SK-N-SH (cell line): ENCODE results near the gene TXNL4B. TPM values are rescaled to one million over a fixed set of nuclear protein-coding genes. Genes with fewer than 3 reads are reported as not detected.

Source experiments
- CTCF ChIA-PET: fragments of 300-600, 350-600 bp; formaldehyde crosslinking; extraction: SDS; loops from one replicate; lab custom pipeline; 2021; lab: Yijun Ruan, JAX
- POLR2A ChIA-PET: fragments of 350-600 bp; sonication (Branson Sonifier 250); formaldehyde crosslinking; extraction: SDS; loops from one replicate; lab custom pipeline; 2020; ENCODE audit warnings: antibody characterized with exemption, inconsistent platforms; lab: Yijun Ruan, JAX
- DNase-seq: peaks from one replicate; pipeline ENCODE4 v3.0.0; 2012
- H2AFZ ChIP-seq: fragments of 200-600 bp; sonication (generic); 2 replicates; pipeline ENCODE4 v1.8.1; 2016; ENCODE audit warnings: antibody characterized with exemption, mild to moderate bottlenecking, low read depth
- H3F3A ChIP-seq: fragments of 200-600 bp; sonication (generic); replicated peaks from 2 replicates; pipeline ENCODE3; 2016; ENCODE audit warnings: antibody characterized with exemption, mild to moderate bottlenecking; ENCODE audit not compliant: insufficient read depth
- H3K27ac ChIP-seq, 2 experiments: fragments of 200-500 bp in 1 of 2; fragments of 200-600 bp in 1 of 2; sonication (Bioruptor generic) in 1 of 2; sonication (generic), shearing (Covaris generic) in 1 of 2; 2 replicates each; pipeline versions ENCODE4 v1.5.1 to v1.6.1; 2014 to 2016; ENCODE audit warnings: low read depth in 2 of 2, inconsistent platforms in 1 of 2, low read length in 1 of 2, mild to moderate bottlenecking in 1 of 2, mixed read lengths in 1 of 2
- H3K27me3 ChIP-seq: fragments of 200-600 bp; sonication (generic), shearing (Covaris generic); 2 replicates; pipeline ENCODE4 v1.6.1; 2016; ENCODE audit warnings: mixed run types; ENCODE audit not compliant: insufficient read depth
- H3K36me3 ChIP-seq, 2 experiments: fragments of 200-500 bp in 1 of 2; fragments of 200-600 bp in 1 of 2; sonication (Bioruptor generic) in 1 of 2; sonication (generic) in 1 of 2; replicated peaks in 1 of 2; 2 replicates each; pipeline versions ENCODE3 to v1.5.1; 2014 to 2016; ENCODE audit warnings: low read length in 1 of 2, mild to moderate bottlenecking in 1 of 2; ENCODE audit not compliant: insufficient read depth in 2 of 2, control insufficient read depth in 1 of 2
- H3K4me1 ChIP-seq, 2 experiments: fragments of 200-500 bp in 1 of 2; fragments of 200-600 bp in 1 of 2; sonication (Bioruptor generic) in 1 of 2; sonication (generic), shearing (Covaris generic) in 1 of 2; 2 replicates each; pipeline versions ENCODE4 v1.5.1 to v1.6.1; 2014 to 2016; ENCODE audit warnings: low read depth in 1 of 2, low read length in 1 of 2, mixed run types in 1 of 2; ENCODE audit not compliant: insufficient read depth in 2 of 2, control insufficient read depth in 1 of 2
- H3K4me2 ChIP-seq: fragments of 200-600 bp; sonication (generic), shearing (Covaris generic); 2 replicates; pipeline ENCODE4 v1.6.1; 2017; ENCODE audit warnings: mixed run types
- H3K4me3 ChIP-seq, 2 experiments: fragments of 200-500 bp in 1 of 2; fragments of 200-600 bp in 1 of 2; sonication (Bioruptor generic) in 1 of 2; sonication (generic), shearing (Covaris generic) in 1 of 2; 2 replicates each; pipeline versions ENCODE4 v1.5.1 to v1.8.1; 2014 to 2016; ENCODE audit warnings: low read depth in 2 of 2, inconsistent platforms in 1 of 2, low read length in 1 of 2, mild to moderate bottlenecking in 1 of 2, mixed read lengths in 1 of 2, moderate library complexity in 1 of 2
- H3K79me2 ChIP-seq: fragments of 200-600 bp; sonication (generic); 2 replicates; pipeline ENCODE4 v1.8.1; 2017; ENCODE audit warnings: mild to moderate bottlenecking; ENCODE audit not compliant: insufficient read depth
- H3K9ac ChIP-seq: fragments of 200-600 bp; sonication (generic); 2 replicates; pipeline ENCODE4 v1.6.1; 2017; ENCODE audit warnings: mixed run types
- H3K9me2 ChIP-seq: fragments of 200-600 bp; sonication (generic); 2 replicates; pipeline ENCODE4 v1.6.1; 2017; ENCODE audit warnings: mixed run types
- H3K9me3 ChIP-seq: fragments of 200-600 bp; sonication (generic); 2 replicates; pipeline ENCODE4 v1.6.1; 2017; ENCODE audit warnings: mixed run types, mild to moderate bottlenecking, moderate library complexity
- H4K20me1 ChIP-seq: fragments of 200-600 bp; sonication (generic); 2 replicates; pipeline ENCODE4 v1.6.1; 2017; ENCODE audit warnings: mild to moderate bottlenecking, mixed run types; ENCODE audit not compliant: insufficient read depth
- CTCF ChIP-seq: fragments of 200-600 bp; sonication (generic); IDR thresholded peaks from 2 replicates; pipeline ENCODE4 v1.6.1; 2017; ENCODE audit warnings: antibody characterized with exemption, mild to moderate bottlenecking, moderate library complexity
- EP300 ChIP-seq, 2 experiments: IDR thresholded peaks; 2 replicates each; pipeline versions ENCODE4 v1.4.0 to v1.6.1; 2012; ENCODE audit warnings: borderline replicate concordance in 1 of 2, low read depth in 1 of 2, low read length in 1 of 2
- FOSL2 ChIP-seq: IDR thresholded peaks from 2 replicates; pipeline ENCODE4 v1.4.0; 2012; ENCODE audit warnings: low read depth, mild to moderate bottlenecking, moderate library complexity, borderline replicate concordance
- MEF2A ChIP-seq: IDR thresholded peaks from 2 replicates; pipeline ENCODE4 v1.4.0; 2012; ENCODE audit warnings: low read depth, borderline replicate concordance
- RAD21 ChIP-seq: IDR thresholded peaks from 2 replicates; pipeline ENCODE4 v1.6.1; 2012; ENCODE audit warnings: mild to moderate bottlenecking, low read length
- RFX5 ChIP-seq: IDR thresholded peaks from 2 replicates; pipeline ENCODE4 v1.6.1; 2012; ENCODE audit warnings: mild to moderate bottlenecking, improper control_type of control experiment, low read length
- SMC3 ChIP-seq: IDR thresholded peaks from 2 replicates; pipeline ENCODE4 v1.6.1; 2012; ENCODE audit warnings: low read depth, low read length, improper control_type of control experiment
- TCF12 ChIP-seq: IDR thresholded peaks from 2 replicates; pipeline ENCODE4 v1.4.0; 2012
- USF2 ChIP-seq: fragments of 150-350 bp; IDR thresholded peaks from 2 replicates; pipeline ENCODE4 v1.6.1; 2017; ENCODE audit warnings: antibody characterized with exemption, low read length, low read depth, borderline replicate concordance
- WGBS: methylation state at CpG from one replicate; pipeline ENCODE4 v1.1.6; 2017; ENCODE audit warnings: low lambda C conversion rate; 5-methylcytosine and 5-hydroxymethylcytosine counted together
- polyA plus RNA-seq, 3 experiments: library from polyadenylated mRNA; depleted of rRNA; stranded (reverse); fragments of >200 nt; gene quantifications; 2 replicates each; pipeline ENCODE4 v1.2.3, GENCODE V29; 2012

The TXNL4B gene
- polyA plus RNA-seq, 1 of the 3 experiments (the other 2 are of a cell fraction) = 8.9 TPM

- no peak for TF ChIP-seq CTCF
- no peak for TF ChIP-seq EP300 (IDR thresholded peaks at IDR 0.05; ENCODE audit: borderline replicate concordance in 1 of 2, low read depth in 1 of 2, low read length in 1 of 2)
- no peak for TF ChIP-seq FOSL2
- TF ChIP-seq TCF12 = no peak
- no peak for TF ChIP-seq USF2
- TF ChIP-seq, all 33 proteins: peak for 0
Observed at GRCh38 chr16:72125635-72126428, 32.4 kb upstream of the TXNL4B start (continued).

GRCh38 chr16:72124761-72125634 lies 31.6 kb upstream of the TXNL4B start:
- H3K4me3 ChIP-seq = no peak overlapping the region; a peak in 1 of 4 replicates
- no peaks in the 10 kb centered on the region for H3K79me2 ChIP-seq
- no peak overlapping the region for H3K4me2 ChIP-seq
- no peaks in the 10 kb centered on the region for H3K27me3 ChIP-seq
- no peaks in the 10 kb centered on the region for H3K9me3 ChIP-seq
- H3K27ac ChIP-seq = no peak overlapping the region
- no peak overlapping the region for H3K9ac ChIP-seq
- ChIA-PET POLR2A (interaction anchor here (1.7 kb wide), 1 partner anchor 73 kb away, joined by 7 read pairs; no protein-coding TSS in a partner anchor), CTCF (interaction anchor here (0.6 to 4.0 kb wide), 44 partner anchors 10 to 1910 kb away, joined by 3 to 57 read pairs (median 5); partner anchors contain the start of gene PMFBP1)
- DNase-seq = peak; percentile 80
- H3K9me2 ChIP-seq = no peaks in the 10 kb centered on the region
- H3K36me3 ChIP-seq = no peaks in the 10 kb centered on the region
- TF ChIP-seq RFX5 (no peak), RAD21 (peak; percentile 91), MEF2A (no peak), CTCF (peak; percentile 78), SMC3 (peak; percentile 85)
- H3F3A ChIP-seq = no peaks in the 10 kb centered on the region
- 60% methylated on average over 11 of the region's 13 CpGs for WGBS
- no peak overlapping the region for H2AFZ ChIP-seq
- peaks cover 0 to 7% of the 10 kb centered on the region in 2 experiments; a peak in 1 of 4 replicates for H3K4me1 ChIP-seq
- H4K20me1 ChIP-seq = no peaks in the 10 kb centered on the region
